ENCODE results near the gene SRC. TPM values are rescaled to one million over a fixed set of nuclear protein-coding genes. Genes with fewer than 3 reads are reported as not detected.

Gene SRC
- total and polyA plus RNA-seq, 2 donors (not counting 3 experiments of a cell fraction or from before 2014, with no cell fraction given), result 22.6 to 29.4 TPM

GRCh38 chr20:37451616-37452015, 105.7 kb downstream of the SRC start:
- H3K4me2 ChIP-seq (ENCODE audit: insufficient read depth, low read length), result no peak overlapping the region
- dilution Hi-C loops (cut with MboI; ENCODE audit: extremely low pct_ligation_motif_present, low sequenced_read_pairs) (no loop called here), intact Hi-C loops (cut with micrococcal nuclease) (no loop called here)
- H3K4me3 ChIP-seq (replicated peaks in 1 of 3; ENCODE audit: insufficient read depth in 1 of 3, low read depth in 1 of 3, low read length in 3 of 3), result no peak overlapping the region
- no peak overlapping the region for H3K27ac ChIP-seq (ENCODE audit: insufficient read depth, low read depth, low read length)
- no peak overlapping the region for H3K9ac ChIP-seq (replicated peaks; ENCODE audit: extremely low read depth, insufficient read depth, low read length)
- H4K20me1 ChIP-seq (replicated peaks; ENCODE audit: control insufficient read depth, extremely low read depth, insufficient read depth, low read length), result no peaks in the 10 kb centered on the region
- no peaks in the 10 kb centered on the region for H3K4me1 ChIP-seq (ENCODE audit: control insufficient read depth, extremely low read depth, insufficient read depth, low read length)
- TF ChIP-seq, protein P1, sequence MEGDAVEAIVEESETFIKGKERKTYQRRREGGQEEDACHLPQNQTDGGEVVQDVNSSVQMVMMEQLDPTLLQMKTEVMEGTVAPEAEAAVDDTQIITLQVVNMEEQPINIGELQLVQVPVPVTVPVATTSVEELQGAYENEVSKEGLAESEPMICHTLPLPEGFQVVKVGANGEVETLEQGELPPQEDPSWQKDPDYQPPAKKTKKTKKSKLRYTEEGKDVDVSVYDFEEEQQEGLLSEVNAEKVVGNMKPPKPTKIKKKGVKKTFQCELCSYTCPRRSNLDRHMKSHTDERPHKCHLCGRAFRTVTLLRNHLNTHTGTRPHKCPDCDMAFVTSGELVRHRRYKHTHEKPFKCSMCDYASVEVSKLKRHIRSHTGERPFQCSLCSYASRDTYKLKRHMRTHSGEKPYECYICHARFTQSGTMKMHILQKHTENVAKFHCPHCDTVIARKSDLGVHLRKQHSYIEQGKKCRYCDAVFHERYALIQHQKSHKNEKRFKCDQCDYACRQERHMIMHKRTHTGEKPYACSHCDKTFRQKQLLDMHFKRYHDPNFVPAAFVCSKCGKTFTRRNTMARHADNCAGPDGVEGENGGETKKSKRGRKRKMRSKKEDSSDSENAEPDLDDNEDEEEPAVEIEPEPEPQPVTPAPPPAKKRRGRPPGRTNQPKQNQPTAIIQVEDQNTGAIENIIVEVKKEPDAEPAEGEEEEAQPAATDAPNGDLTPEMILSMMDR (IDR thresholded peaks at IDR 0.05; ENCODE audit: extremely low read depth in 1 of 2, insufficient read depth in 1 of 2, low read depth in 1 of 2, low read length in 2 of 2), result no peak
- TF ChIP-seq POLR2A (IDR thresholded peaks at IDR 0.05; ENCODE audit: low read depth, low read length), result no peak
- no peak for TF ChIP-seq GATA2 (IDR thresholded peaks at IDR 0.05; ENCODE audit: insufficient read depth, insufficient read length, low read depth, low read length)
- no peak for TF ChIP-seq JUN (IDR thresholded peaks at IDR 0.05; ENCODE audit: borderline replicate concordance, insufficient read depth, insufficient read length, low read depth)
- TF ChIP-seq POLR2AphosphoS5 (IDR thresholded peaks at IDR 0.05; ENCODE audit: insufficient read depth, low read depth, low read length), result no peak
- TF ChIP-seq FOS (IDR thresholded peaks at IDR 0.05; ENCODE audit: borderline replicate concordance, insufficient read depth, low read length), result no peak
- TF ChIP-seq MYC (IDR thresholded peaks at IDR 0.05; ENCODE audit: low read depth, low read length), result no peak
- TF ChIP-seq EZH2 (IDR thresholded peaks at IDR 0.05; ENCODE audit: borderline replicate concordance, low read depth, low read length, severe bottlenecking), result no peak
- TF ChIP-seq, protein P2, sequence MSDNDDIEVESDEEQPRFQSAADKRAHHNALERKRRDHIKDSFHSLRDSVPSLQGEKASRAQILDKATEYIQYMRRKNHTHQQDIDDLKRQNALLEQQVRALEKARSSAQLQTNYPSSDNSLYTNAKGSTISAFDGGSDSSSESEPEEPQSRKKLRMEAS (IDR thresholded peaks at IDR 0.05; ENCODE audit: insufficient read depth, insufficient read length), result no peak
- H2AFZ ChIP-seq (ENCODE audit: low read depth, low read length), result no peak overlapping the region
- no TSS peak for BruUV-seq (replicated peaks)
- peaks cover 2% of the 10 kb centered on the region in 2 experiments for H3K27me3 ChIP-seq (ENCODE audit: control insufficient read depth in 2 of 2, insufficient read depth in 2 of 2, low read length in 2 of 2)
- H3K79me2 ChIP-seq (ENCODE audit: control insufficient read depth, insufficient read depth, low read length), result no peaks in the 10 kb centered on the region
- FAIRE-seq (no peak), DNase-seq (ENCODE audit: low read depth, low spot score) (no peak)
- POLR2A ChIA-PET, result no interaction called here
- H3K36me3 ChIP-seq (ENCODE audit: control insufficient read depth in 2 of 2, extremely low read depth in 1 of 2, insufficient read depth in 2 of 2, low read length in 2 of 2), result no peaks in the 10 kb centered on the region
- H3K9me3 ChIP-seq (replicated peaks; ENCODE audit: control insufficient read depth, insufficient read depth, low read length), result no peaks in the 10 kb centered on the region
- CTCF ChIA-PET, result no interaction called here
- H3K9me1 ChIP-seq (replicated peaks; ENCODE audit: control insufficient read depth, extremely low read depth, insufficient read depth, low read length), result no peaks in the 10 kb centered on the region

Data from endothelial cell of umbilical vein (primary cell).